SK-N-MC (cell line): ENCODE data around the gene TMEM43.

ENCODE experiments used
- EZH2 ChIP-seq: fragments of 200-600 bp; sonication (generic); IDR thresholded peaks from one replicate; pipeline ENCODE4 v1.6.1; 2017; ENCODE audit warnings: antibody characterized with exemption
- POLR2AphosphoS5 ChIP-seq: IDR thresholded peaks from 2 replicates; pipeline ENCODE4 v1.6.1; 2012; ENCODE audit warnings: mild to moderate bottlenecking, low read depth, low read length, borderline replicate concordance

- TF ChIP-seq POLR2AphosphoS5 (no peak), EZH2 (no peak)
Measured at GRCh38 chr3:14123308-14124222, 1.3 kb upstream of the TMEM43 start.
